Measurements from ENCODE around the gene TCFL5.
"Not testable (repeated sequence)": the region's sequence is repeated elsewhere in the genome, so short reads cannot be mapped to it uniquely, and the experiment has no call there.

The TCFL5 gene

GRCh38 chr20:62879275-62880146 is 17.9 kb upstream of the TCFL5 start:
- no peak for DNase-seq

DNA sequence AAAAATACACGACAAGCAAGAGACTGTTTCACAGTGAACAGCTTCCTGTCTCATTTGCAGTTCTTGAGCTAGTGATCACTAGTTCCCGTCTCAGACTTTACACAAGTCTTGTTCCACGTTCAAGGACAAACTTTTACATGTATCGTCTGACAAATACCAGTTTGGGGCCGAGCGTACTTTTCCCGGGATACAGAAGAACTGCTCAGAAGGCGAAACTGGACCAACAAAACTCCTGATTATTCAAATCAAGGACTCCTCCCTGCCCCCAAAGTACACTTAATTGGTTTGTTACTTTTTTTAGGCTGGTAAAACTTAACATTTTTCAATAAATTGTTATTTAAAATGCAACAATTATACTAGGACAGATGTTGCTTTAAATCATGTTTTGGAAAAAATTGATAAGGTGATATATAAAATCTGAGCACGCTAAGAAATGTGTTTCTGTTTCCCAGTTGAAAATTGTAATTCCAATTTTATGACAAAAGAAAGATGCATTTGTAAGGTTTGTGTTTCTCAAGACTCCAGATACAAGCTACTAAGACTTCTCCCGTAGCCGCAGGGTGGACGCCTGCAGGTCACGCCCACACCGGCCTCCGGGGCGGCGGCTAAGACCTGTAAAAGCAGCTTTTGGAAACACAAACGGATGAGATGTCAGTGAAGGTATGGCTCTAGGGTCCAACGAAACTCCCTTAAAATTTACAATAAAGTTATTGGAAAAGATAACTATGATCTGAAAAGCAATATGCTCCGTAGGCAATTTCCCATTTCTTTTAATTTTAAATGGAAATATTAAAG is 16.8 kb upstream of the TCFL5 start:
- DNase-seq: no peak

DNA sequence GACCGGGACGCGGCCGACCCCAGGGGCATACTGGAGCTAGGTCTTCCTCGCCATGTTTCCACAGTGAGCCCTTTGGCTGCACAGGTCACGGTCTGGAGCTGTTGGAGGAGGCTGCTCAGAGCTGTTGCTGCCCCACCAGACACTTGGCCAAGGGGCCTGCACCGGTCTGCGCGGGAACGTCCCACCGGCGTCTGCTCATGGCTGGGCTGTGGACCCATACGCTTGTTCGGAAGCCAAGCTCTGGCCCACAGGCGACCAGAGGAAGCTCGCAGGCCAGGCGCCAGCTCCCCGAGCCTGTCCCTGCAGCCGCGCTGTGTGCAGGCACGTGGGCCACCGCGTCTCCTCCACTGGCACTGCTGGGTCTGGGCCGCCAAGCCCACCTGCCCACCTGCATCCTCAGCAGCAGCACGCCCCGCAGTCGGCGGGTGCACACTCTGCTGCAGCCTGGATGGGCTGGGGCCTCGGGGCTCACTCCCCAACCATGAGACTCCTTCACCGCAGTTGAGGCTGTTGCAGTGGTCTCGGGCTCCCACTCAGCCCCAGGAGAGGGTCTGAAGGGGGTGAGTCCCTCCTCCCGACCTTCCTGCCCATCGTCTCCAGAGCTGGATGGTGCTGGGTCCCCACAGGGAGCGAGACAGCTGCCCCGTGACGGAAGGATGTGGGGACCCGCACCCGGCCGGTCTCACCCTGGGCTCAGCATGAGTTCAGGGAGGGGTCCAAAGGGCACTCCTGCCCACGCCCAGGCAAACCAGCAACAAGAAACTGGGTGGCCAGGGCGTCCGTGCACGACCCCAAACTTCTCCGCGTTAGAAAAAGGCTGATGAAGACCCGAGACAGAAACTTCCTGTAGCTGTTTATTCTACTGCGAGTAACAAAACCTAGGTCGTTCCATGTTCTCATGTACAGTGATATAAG is 15.5 kb upstream of the TCFL5 start:
- DNase-seq: no peak

- DNase-seq: no peak
These were observed 14.9 kb upstream of the TCFL5 start for GRCh38 chr20:62876501-62876901.

- no peak for DNase-seq
These were observed 14.1 kb upstream of the TCFL5 start for GRCh38 chr20:62875419-62876361.

- DNase-seq: no peak
These were observed 13.3 kb upstream of the TCFL5 start for GRCh38 chr20:62874964-62875344.

DNA sequence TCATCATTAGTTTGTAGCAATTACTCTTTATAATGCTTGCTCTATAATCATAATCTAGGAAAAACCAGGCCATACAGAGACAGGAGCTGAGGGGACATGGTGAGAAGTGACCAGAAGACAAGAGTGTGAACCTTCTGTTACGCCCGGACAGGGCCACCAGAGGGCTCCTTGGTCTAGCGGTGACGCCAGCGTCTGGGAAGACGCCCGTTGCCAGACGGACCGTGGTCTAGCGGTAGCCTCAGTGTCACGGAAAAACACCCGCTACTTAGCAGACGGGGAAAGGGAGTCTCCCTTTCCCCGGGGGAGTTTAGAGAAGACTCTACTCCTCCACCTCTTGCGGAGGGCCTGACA is 12.0 kb upstream of the TCFL5 start:
- DNase-seq: not testable (repeated sequence)

DNA sequence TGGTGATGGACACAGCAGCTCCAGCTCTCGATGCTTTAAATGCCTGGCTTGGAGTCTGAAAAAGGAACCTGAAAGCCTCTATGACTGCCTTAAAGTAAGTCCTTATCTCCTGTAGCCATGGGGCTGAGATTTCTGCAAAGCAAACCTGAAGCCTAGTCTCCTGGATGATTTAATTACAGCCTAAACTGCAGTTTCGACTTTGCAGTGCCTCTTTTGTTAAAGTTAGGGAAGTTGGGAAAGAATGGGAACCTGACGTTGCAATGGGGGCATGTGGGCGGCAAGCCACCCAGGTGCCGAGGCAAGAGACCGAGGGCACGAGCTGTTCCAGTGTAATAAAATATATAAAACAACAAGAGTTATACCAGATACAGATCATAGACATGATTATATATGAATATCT is 11.7 kb upstream of the TCFL5 start:
- DNase-seq: no peak

DNA sequence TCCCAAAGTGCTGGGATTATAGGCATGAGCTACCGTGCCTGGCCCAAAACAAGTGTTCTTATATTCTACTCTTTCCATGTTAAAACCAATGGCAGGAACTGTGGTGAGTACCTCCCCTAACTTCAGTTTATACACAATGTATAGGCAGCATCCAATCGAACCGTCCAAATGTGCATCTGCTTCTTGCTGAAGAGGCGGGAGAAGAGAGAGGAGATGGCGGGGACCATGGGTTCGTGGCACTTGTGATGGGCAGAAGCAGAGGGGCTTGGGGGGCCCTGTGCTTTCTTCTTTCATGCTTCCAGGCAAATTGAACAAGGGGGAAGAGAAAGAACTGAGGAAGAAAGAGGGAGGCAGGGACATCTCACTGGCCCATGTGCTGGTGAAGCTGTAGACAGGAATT is 11.2 kb upstream of the TCFL5 start:
- DNase-seq: no peak

DNA sequence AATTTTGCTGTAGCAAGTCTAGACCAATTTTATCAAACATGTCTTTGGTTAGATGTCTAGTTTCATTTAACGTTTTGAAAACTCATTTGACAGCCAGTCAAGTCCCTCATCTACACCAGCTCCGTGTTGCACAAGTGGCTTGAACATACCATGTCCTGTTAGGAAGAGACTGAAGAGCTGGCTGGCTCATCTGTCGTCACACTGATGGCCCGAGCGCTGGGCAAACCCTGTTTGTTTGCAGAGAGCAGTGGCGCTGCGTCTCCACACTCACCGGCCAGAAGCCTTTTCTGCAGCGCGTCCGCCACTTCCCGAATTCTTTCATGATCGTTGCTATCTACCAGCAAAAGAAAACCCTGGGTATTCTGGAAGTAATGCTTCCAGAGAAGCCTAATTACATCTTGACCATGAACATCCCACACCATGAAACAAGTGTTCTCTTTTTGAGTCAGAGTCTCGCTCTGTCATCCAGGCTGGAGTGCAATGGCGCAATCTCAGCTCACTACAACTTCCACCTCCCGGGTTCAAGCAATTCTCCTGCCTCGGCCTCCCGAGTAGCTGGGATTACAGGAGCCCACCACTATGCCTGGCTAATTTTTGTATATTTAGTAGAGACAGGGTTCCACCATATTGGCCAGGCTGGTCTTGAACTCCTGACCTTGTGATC is 10.7 kb upstream of the TCFL5 start:
- no peak for DNase-seq

DNA sequence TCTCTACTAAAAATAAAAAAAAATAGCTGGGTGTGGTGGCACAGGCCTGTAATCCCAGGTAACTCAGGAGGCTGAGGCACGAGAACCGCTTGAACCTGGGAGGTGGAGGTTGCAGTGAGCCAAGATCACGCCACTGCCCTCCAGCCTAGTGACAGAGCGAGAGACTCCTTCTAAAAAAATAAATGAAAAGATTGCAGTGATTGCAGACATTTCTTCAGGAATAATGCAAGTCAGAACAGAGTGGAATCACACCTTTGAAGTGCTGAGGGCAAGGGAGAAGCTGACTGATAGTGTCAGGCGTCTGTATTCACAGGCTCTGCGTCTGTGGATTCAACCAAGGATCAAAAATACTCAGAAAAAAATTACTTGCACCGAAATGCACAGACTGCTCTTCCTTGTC is 2.6 kb upstream of the TCFL5 start:
- no peak for DNase-seq

GRCh38 chr20:62860924-62861691 is 514 bp downstream of the TCFL5 start:
- no peak for DNase-seq

DNA sequence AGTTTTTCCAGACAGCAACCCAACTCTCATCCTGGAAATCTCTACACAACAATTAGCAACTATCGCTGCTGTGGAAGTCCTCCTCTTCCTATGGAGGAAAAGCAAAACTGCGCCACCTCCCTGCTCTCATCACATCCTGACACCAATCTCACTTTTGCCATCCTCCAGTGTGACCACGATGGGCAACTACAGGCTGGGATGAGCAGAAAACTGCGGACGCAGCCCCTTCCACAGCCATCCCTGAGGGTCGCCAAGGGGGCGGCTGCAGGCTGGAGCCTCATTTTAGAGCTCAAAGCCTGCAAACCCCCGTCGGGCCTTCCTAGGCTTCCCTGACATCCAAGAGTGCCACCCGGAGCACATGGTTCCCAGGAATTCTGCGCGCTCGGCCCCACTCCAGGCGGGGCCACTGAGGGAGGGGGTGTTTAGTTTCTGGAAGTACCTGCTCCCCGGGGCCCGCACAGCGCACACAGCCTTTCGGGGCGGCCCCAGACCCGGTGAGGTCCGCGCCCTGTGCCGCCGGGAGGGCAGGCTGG is 1.2 kb downstream of the TCFL5 start:
- no peak for DNase-seq

DNA sequence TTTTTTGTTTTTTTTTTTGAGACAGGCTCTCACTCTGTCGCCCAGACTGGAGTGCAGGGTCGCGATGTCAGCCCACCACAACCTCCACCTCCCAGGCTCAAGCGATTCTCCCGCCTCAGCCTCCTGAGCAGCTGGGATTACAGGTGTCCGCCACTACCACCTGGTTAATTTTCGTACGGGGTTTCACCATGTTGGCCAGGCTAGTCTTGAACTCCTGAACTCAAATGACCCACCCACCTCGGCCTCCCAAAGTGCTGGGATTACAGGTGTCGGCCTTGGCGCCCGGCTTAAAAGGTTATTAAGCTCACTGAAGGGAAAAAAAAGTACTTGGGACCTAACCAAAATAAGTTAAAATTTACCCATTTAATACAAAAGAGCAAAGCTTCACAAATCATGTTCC is 1.9 kb downstream of the TCFL5 start:
- DNase-seq: no peak

DNA sequence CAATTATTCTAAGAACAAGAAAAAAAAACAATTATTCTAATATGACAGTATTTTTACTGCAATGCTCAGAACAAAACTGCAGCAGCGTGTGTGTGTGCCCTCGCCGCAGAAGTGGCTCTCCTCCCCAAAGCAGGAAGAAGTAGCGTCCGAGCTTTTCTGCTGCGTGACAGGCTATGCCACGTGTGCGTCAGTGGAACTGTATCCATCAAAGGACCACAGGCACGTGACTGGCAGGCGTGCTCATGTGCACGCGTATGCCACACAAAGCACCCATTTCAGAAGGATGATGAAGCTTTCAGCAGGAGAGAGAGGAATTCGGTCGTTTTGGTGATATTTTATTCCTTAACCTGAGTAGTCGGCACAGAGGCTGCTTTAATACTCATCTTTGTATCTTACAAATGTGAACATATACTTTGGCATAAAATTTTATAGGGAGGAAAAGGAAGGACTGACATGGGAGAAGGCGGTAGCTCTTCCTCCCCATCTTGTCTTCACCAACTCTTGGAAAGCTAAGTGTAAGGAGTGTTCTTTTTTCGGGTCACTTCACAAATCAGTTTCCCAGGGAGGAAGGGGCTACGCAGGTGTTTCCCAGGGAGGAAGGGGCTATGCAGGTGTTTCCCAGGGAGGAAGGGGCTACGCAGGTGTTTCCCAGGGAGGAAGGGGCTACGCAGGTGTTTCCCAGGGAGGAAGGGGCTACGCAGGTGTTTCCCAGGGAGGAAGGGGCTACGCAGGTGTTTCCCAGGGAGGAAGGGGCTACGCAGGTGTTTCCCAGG is 3.4 kb downstream of the TCFL5 start:
- no peak for DNase-seq

DNA sequence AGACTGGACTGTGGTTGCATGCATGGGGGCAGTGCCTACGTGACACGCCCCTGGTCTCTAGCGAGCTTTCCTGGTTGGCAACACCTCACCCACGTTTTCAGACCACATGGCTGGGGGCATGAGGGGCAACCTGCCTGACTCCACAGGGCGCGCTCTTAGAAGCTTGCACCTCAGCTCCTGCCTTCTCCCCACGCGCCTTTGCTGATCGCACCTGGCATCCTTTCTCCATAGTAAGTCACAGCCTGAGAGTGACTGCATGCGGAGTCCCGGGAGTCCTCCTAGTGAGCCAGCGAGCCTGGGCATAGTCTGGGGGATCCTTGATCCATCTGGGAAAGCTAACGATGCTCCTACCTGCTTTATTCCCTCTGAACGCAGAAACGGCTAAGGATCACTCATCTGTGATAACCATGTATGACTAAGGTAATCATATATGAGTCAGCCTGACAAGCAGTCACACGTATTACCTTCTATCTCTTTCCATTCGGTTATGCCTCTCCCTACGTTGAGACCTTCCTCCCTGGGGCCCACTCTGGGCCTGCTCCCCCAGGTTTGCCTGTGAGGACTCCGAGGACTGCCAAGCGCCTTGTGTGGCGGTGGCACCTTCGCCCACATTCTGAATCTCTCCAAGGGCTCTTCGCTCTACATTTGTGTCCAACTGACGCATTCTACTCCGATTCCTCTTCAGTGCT is 4.5 kb downstream of the TCFL5 start:
- no peak for DNase-seq

DNA sequence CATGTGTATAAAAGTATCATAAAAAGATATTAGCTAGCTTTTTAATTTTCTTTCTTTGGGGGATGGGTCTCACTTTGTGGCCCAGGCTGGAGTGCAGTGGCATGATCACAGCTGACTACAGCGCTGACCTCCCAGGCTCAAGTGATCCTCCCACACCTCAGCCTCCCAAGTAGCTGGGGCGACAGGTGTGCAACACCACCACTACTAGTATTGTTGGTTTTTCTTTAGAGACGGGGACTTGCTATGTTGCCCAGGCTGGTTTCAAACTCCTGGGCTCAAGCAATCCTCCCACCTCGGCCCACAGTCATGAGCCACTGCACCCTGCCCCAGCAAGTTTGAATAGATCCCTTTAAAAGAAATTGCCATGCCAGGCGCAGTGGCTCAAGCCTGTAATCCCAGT is 6.5 kb downstream of the TCFL5 start:
- no peak for DNase-seq

DNA sequence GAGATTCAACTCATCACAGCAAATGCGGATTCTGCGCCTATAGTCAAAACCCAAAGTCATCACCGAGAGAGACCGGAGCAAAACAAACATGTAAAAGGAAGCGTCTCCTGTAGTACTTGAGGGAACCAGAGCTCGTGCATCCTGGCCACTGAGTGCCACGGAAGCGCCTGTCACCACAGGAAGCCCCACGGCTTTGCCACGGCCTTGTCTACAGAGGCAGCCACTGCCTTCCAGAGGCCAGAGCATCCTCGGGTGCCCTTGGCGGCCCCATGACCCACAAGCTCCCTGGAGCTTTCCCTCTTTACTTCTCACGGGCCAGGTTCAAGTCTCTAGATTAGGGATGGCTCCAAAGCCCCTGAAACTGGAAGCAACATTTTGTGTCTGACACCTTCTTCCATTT is 7.5 kb downstream of the TCFL5 start:
- no peak for DNase-seq

- DNase-seq: not testable (repeated sequence)
These were observed 8.3 kb downstream of the TCFL5 start for GRCh38 chr20:62853304-62853703.
